Keratinocyte (primary cell): ENCODE data around the gene GCNT2. TPM values are rescaled to one million over a fixed set of nuclear protein-coding genes. Genes with fewer than 3 reads are reported as not detected.

Source experiments
- DNase-seq: peaks from one replicate; pipeline ENCODE4 v3.0.0-alpha.2; 2011; ENCODE audit warnings: low read depth, missing footprints, low spot score
- FAIRE-seq: peaks from 2 replicates; lab custom pipeline; 2011; peaks lifted over from hg19 to GRCh38; lab: Jason Lieb, UNC
- H2AFZ ChIP-seq: 2 replicates; pipeline ENCODE4 v1.6.0; 2012; ENCODE audit warnings: low read length, control low read depth, inconsistent platforms; ENCODE audit not compliant: control insufficient read depth
- H3K27ac ChIP-seq: 2 replicates; pipeline ENCODE4 v1.5.1; 2011; ENCODE audit warnings: low read length; ENCODE audit not compliant: control insufficient read depth, insufficient read depth
- H3K27me3 ChIP-seq: 3 replicates; pipeline ENCODE4 v1.6.0; 2011; ENCODE audit warnings: low read length; ENCODE audit not compliant: control insufficient read depth, insufficient read depth; ENCODE audit errors: extremely low read depth
- H3K36me3 ChIP-seq, 2 experiments: 2 replicates in 1 of 2; 3 replicates in 1 of 2; pipeline ENCODE4 v1.5.1; 2011; ENCODE audit warnings: low read length in 2 of 2, mild to moderate bottlenecking in 1 of 2; ENCODE audit not compliant: control insufficient read depth in 2 of 2, insufficient read depth in 2 of 2; ENCODE audit errors: extremely low read depth in 1 of 2
- H3K4me1 ChIP-seq: 3 replicates; pipeline ENCODE4 v1.5.1; 2011; ENCODE audit warnings: low read length; ENCODE audit not compliant: control insufficient read depth, insufficient read depth; ENCODE audit errors: extremely low read depth
- H3K4me2 ChIP-seq: 3 replicates; pipeline ENCODE4 v1.6.0; 2011; ENCODE audit warnings: low read depth, low read length; ENCODE audit not compliant: control insufficient read depth, insufficient read depth; ENCODE audit errors: extremely low read depth
- H3K4me3 ChIP-seq, 3 experiments: fragments of 200-600 bp in 1 of 3; sonication (generic) in 1 of 3; 2 replicates in 2 of 3; 3 replicates in 1 of 3; pipeline ENCODE4 v1.5.1; 2011 to 2016; ENCODE audit warnings: low read length in 3 of 3, mild to moderate bottlenecking in 3 of 3, control low read depth in 2 of 3, inconsistent platforms in 1 of 3, low read depth in 1 of 3, mixed read lengths in 1 of 3, mixed run types in 1 of 3, moderate library complexity in 1 of 3; ENCODE audit not compliant: control insufficient read depth in 2 of 3, insufficient read depth in 2 of 3; ENCODE audit errors: extremely low read depth in 1 of 3
- H3K79me2 ChIP-seq: 2 replicates; pipeline ENCODE4 v1.6.0; 2012; ENCODE audit warnings: low read length; ENCODE audit not compliant: control insufficient read depth, insufficient read depth
- H3K9ac ChIP-seq: 3 replicates; pipeline ENCODE4 v1.6.0; 2011; ENCODE audit warnings: low read length; ENCODE audit not compliant: control insufficient read depth, insufficient read depth; ENCODE audit errors: extremely low read depth
- H3K9me1 ChIP-seq: 3 replicates; pipeline ENCODE4 v1.6.0; 2011; ENCODE audit warnings: low read length; ENCODE audit not compliant: control insufficient read depth, insufficient read depth; ENCODE audit errors: extremely low read depth
- H3K9me3 ChIP-seq: 2 replicates; pipeline ENCODE4 v1.5.1; 2012; ENCODE audit warnings: low read depth, low read length; ENCODE audit not compliant: control insufficient read depth
- H4K20me1 ChIP-seq: 3 replicates; pipeline ENCODE4 v1.6.0; 2011; ENCODE audit warnings: low read length; ENCODE audit not compliant: control insufficient read depth, insufficient read depth; ENCODE audit errors: extremely low read depth
- CTCF ChIP-seq, 3 experiments: IDR thresholded peaks in 1 of 3; conservative IDR thresholded peaks in 1 of 3; optimal IDR thresholded peaks in 1 of 3; 2 replicates in 2 of 3; 3 replicates in 1 of 3; pipeline versions ENCODE3 to v1.5.1; 2011; ENCODE audit warnings: low read length in 3 of 3, mild to moderate bottlenecking in 3 of 3, moderate library complexity in 2 of 3, control low read depth in 1 of 3, inconsistent platforms in 1 of 3; ENCODE audit not compliant: insufficient read depth in 2 of 3; ENCODE audit errors: extremely low read depth in 1 of 3
- EZH2 ChIP-seq: IDR thresholded peaks from one replicate; pipeline ENCODE4 v1.6.1; 2012; ENCODE audit warnings: inconsistent platforms, mild to moderate bottlenecking, low read length, moderate library complexity
- dilution Hi-C: fragments of 300-500 bp; cut with MboI; formaldehyde crosslinking; loops from one replicate; pipeline ENCODE4 v1.7.0; 2020; ENCODE audit warnings: low sequenced_read_pairs; ENCODE audit not compliant: extremely low pct_ligation_motif_present
- polyA plus RNA-seq, 5 experiments: library from polyadenylated mRNA; depleted of rRNA in 3 of 5; stranded (reverse) in 3 of 5; stranded (forward) in 1 of 5; unstranded in 1 of 5; fragments of >200 nt; gene quantifications; 1 replicate in 1 of 5; 2 replicates in 3 of 5; 3 replicates in 1 of 5; pipeline versions ENCODE4 v1.2.1 to v1.2.3, GENCODE V29; 2011 to 2012; ENCODE audit warnings: missing spikeins in 2 of 5, low read depth in 1 of 5, low replicate concordance in 1 of 5

Gene GCNT2
- polyA plus RNA-seq, 1 donor (not counting 4 experiments of a cell fraction or from before 2014, with no cell fraction given), result 7.3 TPM

GRCh38 chr6:10603219-10603618 lies 82.1 kb downstream of the GCNT2 start:
- no peaks in the 10 kb centered on the region for H3K9me3 ChIP-seq
- H3K4me1 ChIP-seq, result no peaks in the 10 kb centered on the region
- H3K9ac ChIP-seq, result no peak overlapping the region
- H3K27ac ChIP-seq, result no peak overlapping the region
- H3K4me2 ChIP-seq, result no peak overlapping the region
- DNase-seq (no peak), FAIRE-seq (no peak)
- H2AFZ ChIP-seq, result no peak overlapping the region
- TF ChIP-seq CTCF (optimal IDR thresholded peaks at IDR 0.05 in 1 of 3, IDR thresholded peaks at IDR 0.05 in 1 of 3, conservative IDR thresholded peaks at IDR 0.05 in 1 of 3; ENCODE audit: extremely low read depth in 1 of 3, insufficient read depth in 2 of 3, low read length in 3 of 3) (no peak), EZH2 (no peak)
- no peaks in the 10 kb centered on the region for H3K36me3 ChIP-seq
- H3K79me2 ChIP-seq, result no peaks in the 10 kb centered on the region
- dilution Hi-C loops, result no loop called here
- H4K20me1 ChIP-seq, result no peaks in the 10 kb centered on the region
- H3K9me1 ChIP-seq, result no peaks in the 10 kb centered on the region
- H3K27me3 ChIP-seq, result no peaks in the 10 kb centered on the region
- H3K4me3 ChIP-seq, result no peak overlapping the region

- H3K4me3 ChIP-seq, result no peak overlapping the region
- no peak overlapping the region for H3K4me2 ChIP-seq
- DNase-seq (no peak), FAIRE-seq (no peak)
- no peak overlapping the region for H3K27ac ChIP-seq
- no peaks in the 10 kb centered on the region for H3K9me1 ChIP-seq
- H3K27me3 ChIP-seq, result no peaks in the 10 kb centered on the region
- no peaks in the 10 kb centered on the region for H4K20me1 ChIP-seq
- H2AFZ ChIP-seq, result no peak overlapping the region
- TF ChIP-seq EZH2, result no peak
- no peak for TF ChIP-seq CTCF (optimal IDR thresholded peaks at IDR 0.05 in 1 of 3, IDR thresholded peaks at IDR 0.05 in 1 of 3, conservative IDR thresholded peaks at IDR 0.05 in 1 of 3; ENCODE audit: extremely low read depth in 1 of 3, insufficient read depth in 2 of 3, low read length in 3 of 3)
- no peaks in the 10 kb centered on the region for H3K79me2 ChIP-seq
- H3K36me3 ChIP-seq, result no peaks in the 10 kb centered on the region
- no peaks in the 10 kb centered on the region for H3K9me3 ChIP-seq
- no peaks in the 10 kb centered on the region for H3K4me1 ChIP-seq
- dilution Hi-C loops, result no loop called here
- no peak overlapping the region for H3K9ac ChIP-seq
Measured at GRCh38 chr6:10609038-10609437, 87.9 kb downstream of the GCNT2 start.
